GM12875 (cell line): ENCODE results near the gene ZNF281.

ENCODE experiments used
- H3K4me3 ChIP-seq: one replicate; pipeline ENCODE4 v1.5.1; 2011; ENCODE audit warnings: low read depth, low read length, control low read depth
- TF ChIP-seq, protein P1 (sequence below): IDR thresholded peaks from 2 replicates; pipeline ENCODE4 v1.5.1; 2011; ENCODE audit warnings: low read depth, mild to moderate bottlenecking, control low read depth, inconsistent platforms, low read length, moderate library complexity, borderline replicate concordance; ENCODE audit not compliant: insufficient read depth

The ZNF281 gene

GRCh38 chr1:200405264-200405663 lies 4.6 kb downstream of the ZNF281 start:
- TF ChIP-seq, protein P1, sequence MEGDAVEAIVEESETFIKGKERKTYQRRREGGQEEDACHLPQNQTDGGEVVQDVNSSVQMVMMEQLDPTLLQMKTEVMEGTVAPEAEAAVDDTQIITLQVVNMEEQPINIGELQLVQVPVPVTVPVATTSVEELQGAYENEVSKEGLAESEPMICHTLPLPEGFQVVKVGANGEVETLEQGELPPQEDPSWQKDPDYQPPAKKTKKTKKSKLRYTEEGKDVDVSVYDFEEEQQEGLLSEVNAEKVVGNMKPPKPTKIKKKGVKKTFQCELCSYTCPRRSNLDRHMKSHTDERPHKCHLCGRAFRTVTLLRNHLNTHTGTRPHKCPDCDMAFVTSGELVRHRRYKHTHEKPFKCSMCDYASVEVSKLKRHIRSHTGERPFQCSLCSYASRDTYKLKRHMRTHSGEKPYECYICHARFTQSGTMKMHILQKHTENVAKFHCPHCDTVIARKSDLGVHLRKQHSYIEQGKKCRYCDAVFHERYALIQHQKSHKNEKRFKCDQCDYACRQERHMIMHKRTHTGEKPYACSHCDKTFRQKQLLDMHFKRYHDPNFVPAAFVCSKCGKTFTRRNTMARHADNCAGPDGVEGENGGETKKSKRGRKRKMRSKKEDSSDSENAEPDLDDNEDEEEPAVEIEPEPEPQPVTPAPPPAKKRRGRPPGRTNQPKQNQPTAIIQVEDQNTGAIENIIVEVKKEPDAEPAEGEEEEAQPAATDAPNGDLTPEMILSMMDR = no peak
- no peak overlapping the region for H3K4me3 ChIP-seq

DNA sequence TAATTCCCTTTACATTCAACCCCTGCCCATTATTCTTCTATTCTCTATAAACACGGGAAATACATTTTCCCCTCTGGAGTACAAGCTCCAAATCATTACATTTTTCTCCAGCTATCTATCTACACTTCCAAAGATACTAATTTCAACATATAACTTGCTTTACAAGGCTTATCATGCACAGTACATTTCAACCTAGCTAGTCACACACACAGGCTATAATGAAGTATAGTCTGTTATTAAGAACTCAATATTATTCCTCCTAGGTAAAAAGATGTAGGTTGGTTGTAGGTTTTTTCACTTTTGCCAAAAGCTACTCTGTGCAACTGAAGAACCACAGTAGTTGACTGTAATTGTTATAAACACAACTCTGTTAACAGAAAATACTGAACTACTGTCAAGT lies 8.1 kb downstream of the ZNF281 start:
- TF ChIP-seq, protein P1 = no peak
- no peak overlapping the region for H3K4me3 ChIP-seq

DNA sequence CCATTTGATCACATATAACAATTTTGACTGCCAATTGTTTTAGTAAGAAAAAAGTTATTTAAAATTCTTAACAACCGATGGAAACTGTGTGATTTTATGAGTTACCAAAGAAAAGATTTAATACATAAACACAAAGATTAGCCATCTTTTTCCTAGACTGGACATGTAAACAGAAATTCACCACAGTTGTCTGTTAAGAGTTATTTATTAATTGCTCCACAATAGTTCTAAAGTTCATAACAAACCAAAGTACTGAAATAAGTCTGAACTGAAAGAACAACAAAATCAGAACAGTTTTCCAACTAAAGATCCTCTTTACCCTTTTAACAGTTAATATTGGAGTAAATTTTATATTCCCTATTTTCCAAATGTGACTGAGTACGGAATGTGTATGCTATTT lies 8.6 kb downstream of the ZNF281 start:
- H3K4me3 ChIP-seq = no peak overlapping the region
- TF ChIP-seq, protein P1 = no peak

GRCh38 chr1:200400556-200400955 lies 9.3 kb downstream of the ZNF281 start:
- TF ChIP-seq, protein P1 = no peak
- H3K4me3 ChIP-seq = no peak overlapping the region

GRCh38 chr1:200399860-200400259 lies 10.0 kb downstream of the ZNF281 start:
- no peak overlapping the region for H3K4me3 ChIP-seq

DNA sequence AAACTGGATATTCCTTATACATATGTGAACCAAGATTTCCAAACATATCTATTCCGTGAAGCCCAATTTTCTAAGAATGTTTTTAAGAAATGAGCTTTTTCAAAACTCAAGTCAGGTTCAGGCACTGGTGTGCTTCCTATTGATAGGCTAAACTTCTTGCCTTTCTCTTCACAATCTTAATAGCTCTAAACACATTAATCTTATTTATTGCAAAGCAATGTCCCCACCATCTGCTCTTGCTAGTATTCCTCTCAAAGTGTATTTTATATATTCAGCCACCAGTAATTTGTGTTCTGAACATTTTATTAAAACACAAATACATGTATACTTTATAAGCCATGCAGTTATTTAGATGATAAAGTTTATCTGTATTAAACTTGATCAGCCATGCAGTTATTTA lies 11.5 kb downstream of the ZNF281 start:
- no peak overlapping the region for H3K4me3 ChIP-seq
- TF ChIP-seq, protein P1 = no peak

More at GRCh38 chr1:200399860-200400259, 10.0 kb downstream of the ZNF281 start:
- TF ChIP-seq, protein P1 = no peak

DNA sequence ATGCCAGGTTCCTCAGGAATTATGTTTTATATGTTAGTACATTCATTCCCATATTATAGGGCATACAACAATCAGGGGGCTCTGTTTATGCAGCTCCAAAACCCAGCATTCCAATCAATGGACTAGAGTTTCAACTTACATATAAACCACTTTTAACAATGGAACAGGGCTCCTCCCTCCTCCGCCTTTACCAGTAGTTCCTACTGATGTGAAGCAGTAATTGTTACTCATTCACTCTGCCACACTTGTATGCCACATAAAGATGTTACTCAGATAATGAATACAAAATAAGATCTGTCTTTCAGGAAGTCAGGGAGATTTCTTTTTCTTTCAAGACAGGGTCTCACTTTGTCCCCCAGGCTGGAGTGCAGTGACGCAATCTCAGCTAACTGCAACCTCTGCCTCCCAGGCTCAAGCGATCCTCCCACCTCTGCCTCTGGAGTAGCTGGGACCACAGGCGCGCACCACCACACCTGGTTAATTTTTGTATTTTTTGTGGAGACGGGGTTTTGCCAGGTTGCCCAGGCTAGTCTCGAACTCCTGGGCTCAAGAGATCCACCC lies 17.1 kb downstream of the ZNF281 start:
- no peak overlapping the region for H3K4me3 ChIP-seq
- TF ChIP-seq, protein P1 = no peak
